ENCODE results near the gene EHHADH.

Gene EHHADH

GRCh38 chr3:185153861-185154629 is 99.8 kb downstream of the EHHADH start:
- no peak for TF ChIP-seq CTCF (IDR thresholded peaks at IDR 0.05)

- TF ChIP-seq CTCF (IDR thresholded peaks at IDR 0.05) = no peak
Observed at GRCh38 chr3:185153171-185153771, 100.6 kb downstream of the EHHADH start.

GRCh38 chr3:185152410-185153170 is 101.3 kb downstream of the EHHADH start, which contains the start of gene C3orf70:
C3orf70 (minus strand) TSS chr3:185153060; CDS start chr3:185152823, 237 bp downstream.
- TF ChIP-seq CTCF (IDR thresholded peaks at IDR 0.05) = no peak

GRCh38 chr3:185151964-185152409 is 101.9 kb downstream of the EHHADH start:
- TF ChIP-seq CTCF (IDR thresholded peaks at IDR 0.05) = no peak

GRCh38 chr3:185151101-185151963 is 102.5 kb downstream of the EHHADH start:
- no peak for TF ChIP-seq CTCF (IDR thresholded peaks at IDR 0.05)

- TF ChIP-seq CTCF (IDR thresholded peaks at IDR 0.05) = no peak
Observed at GRCh38 chr3:185150561-185150960, 103.3 kb downstream of the EHHADH start.

- no peak for TF ChIP-seq CTCF (IDR thresholded peaks at IDR 0.05)
Observed at GRCh38 chr3:185149591-185149990, 104.3 kb downstream of the EHHADH start.

Measured in LNCAP (cell line).